Cardiac septum (tissue), 1 donor: Measurements from ENCODE around the gene OSTM1. TPM values are rescaled to one million over a fixed set of nuclear protein-coding genes. Genes with fewer than 3 reads are reported as not detected.
"Not testable (repeated sequence)": the region's sequence is repeated elsewhere in the genome, so short reads cannot be mapped to it uniquely, and the experiment has no call there.

Experiments used
- DNase-seq: peaks from one replicate; pipeline ENCODE4 v3.0.0-alpha.2; 2020; ENCODE audit warnings: low spot score
- intact Hi-C: fragments of 100-400 bp; cut with DNase I; formaldehyde crosslinking; loops from one replicate; pipeline ENCODE4 v1.14.0; 2022
- total RNA-seq: library from RNA; stranded (reverse); fragmentation: NEBNext Ultra II Directional; extraction: Animal tissue kit (Norgen Biotek cat#: 25700); gene quantifications from one replicate; pipeline ENCODE4 v1.2.1, GENCODE V29; 2021
- donor health status: DM: no; HTN: no; CAD: no.

The OSTM1 gene
- total RNA-seq, 1 donor from 2014 or later: 53.4 TPM

- no peak for DNase-seq
- intact Hi-C loops: no loop called here
Measured at GRCh38 chr6:108030211-108030610, 44.3 kb downstream of the OSTM1 start.

GRCh38 chr6:108029226-108029921, 45.2 kb downstream of the OSTM1 start:
- intact Hi-C loops: no loop called here
- no peak for DNase-seq

- DNase-seq: no peak
- intact Hi-C loops: no loop called here
Measured at GRCh38 chr6:108027594-108027993, 46.9 kb downstream of the OSTM1 start.

- DNase-seq: no peak
- intact Hi-C loops: no loop called here
Measured at GRCh38 chr6:108027056-108027455, 47.5 kb downstream of the OSTM1 start.

- intact Hi-C loops: no loop called here
- no peak for DNase-seq
Measured at GRCh38 chr6:108024427-108025073, 50.0 kb downstream of the OSTM1 start.

GRCh38 chr6:108020472-108021116, 53.9 kb downstream of the OSTM1 start:
- intact Hi-C loops: no loop called here
- DNase-seq: no peak

- DNase-seq, intact Hi-C loops: not testable (repeated sequence)
Measured at GRCh38 chr6:108016283-108016682, 58.3 kb downstream of the OSTM1 start.

- intact Hi-C loops: no loop called here
- DNase-seq: no peak
Measured at GRCh38 chr6:108013787-108014439, 60.6 kb downstream of the OSTM1 start.

GRCh38 chr6:108009894-108010293, 64.6 kb downstream of the OSTM1 start:
- intact Hi-C loops: no loop called here
- DNase-seq: no peak

GRCh38 chr6:108009258-108009657, 65.3 kb downstream of the OSTM1 start:
- DNase-seq, intact Hi-C loops: not testable (repeated sequence)

GRCh38 chr6:108008363-108008762, 66.2 kb downstream of the OSTM1 start:
- intact Hi-C loops: no loop called here
- DNase-seq: no peak

- intact Hi-C loops: no loop called here
- DNase-seq: no peak
Measured at GRCh38 chr6:108005961-108006360, 68.6 kb downstream of the OSTM1 start.

- intact Hi-C loops: no loop called here
- no peak for DNase-seq
Measured at GRCh38 chr6:108004861-108005260, 69.7 kb downstream of the OSTM1 start.

GRCh38 chr6:108002365-108003221, 71.9 kb downstream of the OSTM1 start:
- intact Hi-C loops: no loop called here

GRCh38 chr6:108001696-108002231, 72.8 kb downstream of the OSTM1 start:
- no peak for DNase-seq
- intact Hi-C loops: no loop called here

More at GRCh38 chr6:108002365-108003221, 71.9 kb downstream of the OSTM1 start:
- no peak for DNase-seq

- DNase-seq, intact Hi-C loops: not testable (repeated sequence)
Measured at GRCh38 chr6:108000259-108000658, 74.3 kb downstream of the OSTM1 start.

- intact Hi-C loops: no loop called here
- no peak for DNase-seq
Measured at GRCh38 chr6:107999341-107999740, 75.2 kb downstream of the OSTM1 start.

GRCh38 chr6:107991772-107992550, 82.6 kb downstream of the OSTM1 start:
- intact Hi-C loops: no loop called here
- no peak for DNase-seq
